Pancreas (tissue), 10 donors: ENCODE results near the gene ZDHHC13. TPM values are rescaled to one million over a fixed set of nuclear protein-coding genes. Genes with fewer than 3 reads are reported as not detected.
A peak's percentile ranks its signal among the peaks of the same experiment; 100 is the strongest.

Experiments used
- ATAC-seq, 4 donors: fragments of 200-7000 bp; cut with Tn5 transposase; one replicate each; pipeline versions ENCODE4 v1.8.0 to v1.9.1; 2020; ENCODE audit warnings: mild to moderate bottlenecking in 4 of 4, moderate library complexity in 4 of 4
- DNase-seq, 6 donors: peaks; one replicate each; pipeline ENCODE4 v3.0.0-alpha.2; 2020
- FAIRE-seq: peaks from 2 replicates; lab custom pipeline; 2012; peaks lifted over from hg19 to GRCh38; lab: Jason Lieb, UNC
- H3K27ac ChIP-seq, 4 donors: fragments of 200-600 bp; sonication (generic); 1 replicate in 3 of 4; 2 replicates in 1 of 4; pipeline versions ENCODE4 v1.5.0 to v1.8.0; 2020
- H3K27me3 ChIP-seq, 4 donors: fragments of 200-600 bp; one replicate each; pipeline ENCODE4 v1.8.0; 2021
- H3K36me3 ChIP-seq, 3 donors: fragments of 200-600 bp; sonication (generic) in 1 of 3; one replicate each; pipeline versions ENCODE4 v1.5.0 to v1.8.0; 2020 to 2021
- H3K4me1 ChIP-seq, 3 donors: fragments of 200-600 bp; one replicate each; pipeline ENCODE4 v1.8.0; 2021
- H3K4me3 ChIP-seq, 4 donors: fragments of 200-600 bp; sonication (generic) in 2 of 4; one replicate each; pipeline versions ENCODE4 v1.5.0 to v1.8.0; 2020 to 2021
- H3K9me3 ChIP-seq, 4 donors: fragments of 200-600 bp; one replicate each; pipeline ENCODE4 v1.8.0; 2021
- CTCF ChIP-seq, 4 donors: fragments of 200-600 bp; sonication (generic) in 3 of 4; IDR thresholded peaks; one replicate each; pipeline versions ENCODE4 v1.5.0 to v1.8.0; 2021; ENCODE audit warnings: antibody characterized with exemption in 4 of 4
- WGBS, 2 donors: extraction: QIAGEN DNeasy Blood & Tissue Kit; methylation state at CpG; one replicate each; pipeline ENCODE4 v1.1.7; 2013; 5-methylcytosine and 5-hydroxymethylcytosine counted together
- intact Hi-C, 3 donors: fragments of 100-400 bp; cut with DNase I; formaldehyde crosslinking; loops; one replicate each; pipeline versions ENCODE4 v1.11.1 to v1.14.2; 2022
- polyA plus RNA-seq, 2 donors: library from polyadenylated mRNA; stranded (reverse); fragments of 200-250 nt; gene quantifications; one replicate each; pipeline ENCODE4 v1.2.3, GENCODE V29; 2013
- total RNA-seq, 6 donors: library from RNA; stranded (reverse); fragmentation: NEBNext Ultra II Directional in 4 of 6; extraction: Animal tissue kit (Norgen Biotek cat#: 25700) in 4 of 6; gene quantifications; one replicate each; pipeline versions ENCODE4 v1.2.1 to v1.2.4, GENCODE V29; 2021 to 2023
- donor health status: healthy with polysubstance abuse.
- donor health status: DM: no; HTN: no; CAD: no; lungs with moderate emphysema.
- donor health status: DM: no; HTN: no; CAD: no.
- donor health status: control.
- donor health status: control.
- donor health status: Bipolar disorder and iron deficiency.
- donor health status: DM: yes; HTN: yes; CAD: no.
- donor health status: DM: no; HTN: no; CAD: no.
- donor health status: DM: no; HTN: no; CAD: no.
- donor health status: DM: yes; HTN: yes; CAD: no.

ZDHHC13 gene
- total and polyA plus RNA-seq, 8 donors = 4.5 to 11.5 (median 7.5) TPM

DNA sequence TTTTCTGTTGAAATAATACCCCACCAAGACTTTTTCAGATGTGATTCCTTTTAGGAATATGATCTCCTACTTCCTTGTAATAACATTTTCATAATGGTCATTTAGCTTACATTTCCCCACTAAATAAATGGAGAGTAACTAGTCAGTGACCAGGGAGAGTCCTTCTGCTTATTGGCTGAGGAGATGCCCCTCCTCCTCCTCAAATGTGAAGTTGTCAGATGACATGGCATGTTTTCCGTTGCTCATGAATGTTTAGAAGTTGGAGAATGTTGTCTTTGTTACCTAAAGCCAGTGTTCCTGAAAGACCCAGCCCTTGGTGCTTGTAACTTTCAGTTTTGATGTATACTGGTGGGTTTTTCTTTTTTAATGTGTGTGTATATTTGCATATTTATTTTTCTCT is 46.6 kb downstream of the ZDHHC13 start:
- H3K4me1 ChIP-seq = peaks cover 0 to 5% (median 0%) of the 10 kb centered on the region in 3 donors
- H3K27ac ChIP-seq = no peak overlapping the region
- ATAC-seq (no peak), FAIRE-seq (no peak), DNase-seq (no peak)
- H3K4me3 ChIP-seq = no peak overlapping the region
- no peaks in the 10 kb centered on the region for H3K36me3 ChIP-seq
- no peak for TF ChIP-seq CTCF (IDR thresholded peaks at IDR 0.05)
- intact Hi-C loops = no loop called here
- 76 to 83% methylated on average over 1 of the region's 1 CpG for WGBS, 2 donors
- H3K9me3 ChIP-seq = no peaks in the 10 kb centered on the region
- no peaks in the 10 kb centered on the region for H3K27me3 ChIP-seq

DNA sequence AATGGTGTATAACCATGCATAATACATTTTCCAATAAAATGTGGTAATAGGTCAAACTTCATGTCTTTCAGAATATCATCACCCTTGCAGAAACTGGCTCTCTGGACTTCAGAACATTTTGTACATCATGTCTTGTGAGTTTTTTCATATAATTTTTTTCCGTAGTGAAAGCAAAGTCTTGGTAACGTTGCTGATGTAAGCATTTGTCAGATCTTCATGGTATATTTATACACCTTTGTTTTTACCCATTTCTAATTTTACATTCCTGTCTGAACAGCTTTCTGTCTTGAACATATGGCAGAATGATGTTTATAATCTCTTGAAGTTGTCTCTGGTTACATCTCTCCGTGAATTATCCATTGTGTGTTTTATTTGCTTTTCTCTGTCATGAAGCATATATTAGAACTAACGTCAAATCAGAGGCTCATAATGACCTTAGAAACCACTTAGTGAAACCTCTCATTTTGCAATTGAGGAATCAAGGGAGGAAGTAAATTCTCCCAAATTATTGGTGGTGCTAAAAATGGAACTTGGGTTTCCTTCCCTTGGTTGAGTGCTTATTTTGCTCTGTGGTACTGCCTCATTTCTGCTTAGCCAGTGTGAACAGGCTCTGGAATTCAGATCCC is 47.4 kb downstream of the ZDHHC13 start:
- 86 to 87% methylated on average over 4 of the region's 4 CpGs for WGBS, 2 donors
- Histone ChIP-seq H3K27ac (no peak overlapping the region), H3K4me1 (peaks cover 0 to 5% (median 0%) of the 10 kb centered on the region in 3 donors), H3K9me3 (no peaks in the 10 kb centered on the region), H3K27me3 (no peaks in the 10 kb centered on the region), H3K4me3 (no peak overlapping the region), H3K36me3 (no peaks in the 10 kb centered on the region)
- DNase-seq = no peak
- intact Hi-C loops = no loop called here
- ATAC-seq = no peak
- no peak for TF ChIP-seq CTCF (IDR thresholded peaks at IDR 0.05)
- FAIRE-seq = no peak

- no peak for ATAC-seq
- H3K36me3 ChIP-seq = no peaks in the 10 kb centered on the region
- H3K9me3 ChIP-seq = no peaks in the 10 kb centered on the region
- H3K27me3 ChIP-seq = no peaks in the 10 kb centered on the region
- H3K4me1 ChIP-seq = peaks cover 0 to 5% (median 0%) of the 10 kb centered on the region in 3 donors
- no peak for FAIRE-seq
- H3K4me3 ChIP-seq = no peak overlapping the region
- TF ChIP-seq CTCF (IDR thresholded peaks at IDR 0.05) = no peak
- 92 to 93% methylated on average over 2 of the region's 2 CpGs for WGBS, 2 donors
- no peak overlapping the region for H3K27ac ChIP-seq
- intact Hi-C loops = no loop called here
- DNase-seq = no peak
These were observed 47.9 kb downstream of the ZDHHC13 start for GRCh38 chr11:19164881-19165280.

- H3K36me3 ChIP-seq = peaks cover 0 to 6% (median under 1%) of the 10 kb centered on the region in 3 donors
- peaks cover 0 to 5% (median 0%) of the 10 kb centered on the region in 3 donors for H3K4me1 ChIP-seq
- no peak overlapping the region for H3K27ac ChIP-seq
- DNase-seq (no peak), FAIRE-seq (no peak), ATAC-seq (peak; percentile 62 to 68 (median 66))
- no peaks in the 10 kb centered on the region for H3K27me3 ChIP-seq
- no peaks in the 10 kb centered on the region for H3K9me3 ChIP-seq
- 41 to 73% methylated on average over 2 of the region's 2 CpGs for WGBS, 2 donors
- no peak for TF ChIP-seq CTCF (IDR thresholded peaks at IDR 0.05)
- intact Hi-C loops = no loop called here
- H3K4me3 ChIP-seq = no peak overlapping the region
These were observed 51.1 kb downstream of the ZDHHC13 start for GRCh38 chr11:19168090-19168489.

DNA sequence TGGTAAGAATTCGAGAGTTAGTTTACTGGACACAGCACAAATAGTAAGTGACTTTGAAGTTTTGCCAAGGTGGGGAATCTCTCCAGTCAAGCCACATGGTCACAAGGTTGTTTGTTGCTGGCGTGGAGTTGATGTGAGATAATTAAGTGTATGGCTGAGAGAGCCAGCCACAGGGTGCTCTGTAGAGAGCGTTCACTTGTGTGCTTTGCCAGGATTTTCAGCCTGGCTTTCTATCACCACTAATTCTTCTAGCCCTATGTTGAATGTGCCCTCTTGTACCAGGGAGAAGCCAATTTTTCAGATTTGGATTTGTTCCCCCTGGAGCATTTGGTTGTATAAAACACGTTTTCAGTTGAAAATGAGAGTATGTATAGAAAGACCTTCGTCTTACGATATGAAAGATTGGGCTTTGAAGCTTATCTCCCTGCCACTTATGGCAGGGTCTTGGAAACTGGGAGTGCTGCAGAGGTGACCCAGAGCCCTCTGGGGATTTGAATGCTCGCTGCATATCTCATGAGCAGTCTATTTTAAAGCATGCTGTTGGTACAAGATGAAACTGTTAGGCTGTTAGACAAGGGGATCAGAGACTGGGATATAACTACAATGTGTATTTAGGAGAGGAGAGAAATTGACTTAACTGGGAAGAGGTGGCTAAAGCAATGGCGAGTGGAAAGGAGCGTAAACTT is 56.2 kb downstream of the ZDHHC13 start:
- no peak for TF ChIP-seq CTCF (IDR thresholded peaks at IDR 0.05)
- FAIRE-seq = no peak
- Histone ChIP-seq H3K36me3 (peaks cover 0 to 22% (median 9%) of the 10 kb centered on the region in 3 donors), H3K4me3 (no peak overlapping the region), H3K27me3 (no peaks in the 10 kb centered on the region), H3K27ac (no peak overlapping the region), H3K9me3 (no peaks in the 10 kb centered on the region), H3K4me1 (no peaks in the 10 kb centered on the region)
- intact Hi-C loops = no loop called here
- ATAC-seq = no peak
- WGBS, 2 donors = 93% methylated on average over 9 of the region's 9 CpGs
- DNase-seq = no peak
